AML-193 (cell line): Measurements from ENCODE around the gene MED12L.
"Not testable (repeated sequence)": the region's sequence is repeated elsewhere in the genome, so short reads cannot be mapped to it uniquely, and the experiment has no call there.

Experiments used
- DNase-seq, 2 experiments: peaks; one replicate each; lab custom pipeline; 2025; lab: John Stamatoyannopoulos, UW

The MED12L gene, protein sequence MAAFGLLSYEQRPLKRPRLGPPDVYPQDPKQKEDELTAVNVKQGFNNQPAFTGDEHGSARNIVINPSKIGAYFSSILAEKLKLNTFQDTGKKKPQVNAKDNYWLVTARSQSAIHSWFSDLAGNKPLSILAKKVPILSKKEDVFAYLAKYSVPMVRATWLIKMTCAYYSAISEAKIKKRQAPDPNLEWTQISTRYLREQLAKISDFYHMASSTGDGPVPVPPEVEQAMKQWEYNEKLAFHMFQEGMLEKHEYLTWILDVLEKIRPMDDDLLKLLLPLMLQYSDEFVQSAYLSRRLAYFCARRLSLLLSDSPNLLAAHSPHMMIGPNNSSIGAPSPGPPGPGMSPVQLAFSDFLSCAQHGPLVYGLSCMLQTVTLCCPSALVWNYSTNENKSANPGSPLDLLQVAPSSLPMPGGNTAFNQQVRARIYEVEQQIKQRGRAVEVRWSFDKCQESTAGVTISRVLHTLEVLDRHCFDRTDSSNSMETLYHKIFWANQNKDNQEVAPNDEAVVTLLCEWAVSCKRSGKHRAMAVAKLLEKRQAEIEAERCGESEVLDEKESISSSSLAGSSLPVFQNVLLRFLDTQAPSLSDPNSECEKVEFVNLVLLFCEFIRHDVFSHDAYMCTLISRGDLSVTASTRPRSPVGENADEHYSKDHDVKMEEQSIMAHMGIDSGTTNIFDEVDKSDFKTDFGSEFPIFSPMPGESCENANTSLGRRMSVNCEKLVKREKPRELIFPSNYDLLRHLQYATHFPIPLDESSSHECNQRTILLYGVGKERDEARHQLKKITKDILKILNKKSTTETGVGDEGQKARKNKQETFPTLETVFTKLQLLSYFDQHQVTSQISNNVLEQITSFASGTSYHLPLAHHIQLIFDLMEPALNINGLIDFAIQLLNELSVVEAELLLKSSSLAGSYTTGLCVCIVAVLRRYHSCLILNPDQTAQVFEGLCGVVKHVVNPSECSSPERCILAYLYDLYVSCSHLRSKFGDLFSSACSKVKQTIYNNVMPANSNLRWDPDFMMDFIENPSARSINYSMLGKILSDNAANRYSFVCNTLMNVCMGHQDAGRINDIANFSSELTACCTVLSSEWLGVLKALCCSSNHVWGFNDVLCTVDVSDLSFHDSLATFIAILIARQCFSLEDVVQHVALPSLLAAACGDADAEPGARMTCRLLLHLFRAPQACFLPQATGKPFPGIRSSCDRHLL (N-terminal part only)

DNA sequence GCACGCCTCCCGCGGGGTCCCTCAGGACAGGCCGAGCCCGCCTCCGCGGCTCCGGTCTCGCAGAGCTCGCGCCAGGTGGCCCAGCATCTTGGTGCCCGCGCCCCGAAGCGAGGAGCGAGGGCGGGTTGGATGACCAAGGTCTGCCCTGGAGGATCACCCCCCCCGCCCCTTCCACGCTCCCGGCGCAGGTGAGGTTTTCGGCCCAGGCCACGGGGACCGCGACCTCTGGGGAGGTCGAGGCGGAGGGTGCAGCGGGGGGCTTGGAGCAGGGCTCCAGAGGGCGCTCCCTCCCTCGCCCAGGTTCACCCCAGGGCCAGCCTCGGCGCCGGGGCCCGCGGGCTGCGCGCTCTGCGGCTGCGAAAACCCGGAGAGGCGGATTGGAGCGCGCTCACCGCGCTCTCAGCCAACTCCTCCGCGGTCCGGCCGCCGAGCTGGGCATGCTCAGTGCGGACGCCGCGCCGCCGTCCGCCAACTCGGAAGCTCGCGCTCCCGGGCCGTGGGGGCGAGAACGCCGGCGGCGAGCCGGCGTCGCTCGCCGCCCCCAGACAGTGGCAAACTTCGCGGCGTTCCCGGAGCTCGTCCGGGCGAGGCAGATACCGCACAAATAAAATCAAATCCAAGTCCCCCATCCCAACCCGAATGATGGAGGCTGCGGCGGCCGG lies at the start of gene MED12L:
MED12L (plus strand) TSS at position 438 of the 662 bp plus-strand sequence. CDS start 1,263 bp downstream, outside the sequence.
- peak; percentile 75 to 78 for DNase-seq

DNA sequence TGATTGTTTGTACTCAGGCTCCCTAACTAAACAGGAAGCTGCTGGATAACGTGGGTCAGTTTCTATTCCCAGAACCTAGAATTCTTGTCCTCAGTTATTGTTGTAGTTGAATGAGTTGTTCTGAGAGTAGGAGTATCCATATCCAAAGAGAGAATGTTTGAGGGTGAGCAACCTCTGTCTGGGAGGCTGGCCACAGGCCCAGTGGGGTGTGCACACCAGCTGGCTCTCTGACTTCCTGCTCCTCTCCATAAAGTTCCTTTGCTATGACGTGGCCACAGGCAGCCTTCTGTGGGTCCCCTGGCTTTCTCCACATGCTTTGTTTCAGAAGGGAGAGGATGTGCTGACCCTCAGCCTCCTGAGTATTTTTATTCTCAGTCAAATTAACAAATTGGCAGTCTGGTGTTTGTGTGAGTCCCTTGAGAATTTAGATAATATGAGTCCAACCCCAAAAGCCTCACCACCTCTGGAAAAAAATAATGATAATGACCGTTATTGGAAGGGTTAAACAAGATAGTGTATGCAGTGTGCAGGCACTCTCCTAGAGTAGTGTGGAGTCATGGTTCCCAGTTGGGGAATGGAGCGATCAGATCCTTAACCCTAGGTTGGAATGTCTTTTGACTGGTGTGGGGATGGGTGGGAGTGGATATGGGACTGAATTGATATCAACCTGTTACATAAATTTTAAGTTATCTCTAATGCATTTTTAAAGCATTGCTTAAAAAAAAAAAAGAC lies 47.6 kb upstream of the MED12L start:
- DNase-seq: no peak

DNA sequence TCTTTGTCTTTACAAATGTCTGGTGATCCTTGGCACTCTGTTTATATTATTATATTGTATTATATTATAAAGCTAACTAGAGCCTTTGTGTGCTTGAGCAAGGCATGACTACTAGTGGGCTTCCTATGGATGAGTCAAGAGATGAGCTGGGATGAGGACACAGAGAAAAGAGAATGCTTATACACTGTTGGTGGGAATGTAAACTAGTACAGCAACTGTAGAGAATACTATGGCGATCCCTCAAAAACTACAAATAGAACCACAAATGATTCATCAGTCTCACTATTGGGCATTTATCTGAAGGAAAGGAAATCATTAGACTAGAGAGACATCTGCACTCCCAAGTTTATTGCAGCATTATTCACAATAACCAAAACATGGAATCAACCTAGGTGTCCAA lies 40.8 kb upstream of the MED12L start:
- no peak for DNase-seq

DNA sequence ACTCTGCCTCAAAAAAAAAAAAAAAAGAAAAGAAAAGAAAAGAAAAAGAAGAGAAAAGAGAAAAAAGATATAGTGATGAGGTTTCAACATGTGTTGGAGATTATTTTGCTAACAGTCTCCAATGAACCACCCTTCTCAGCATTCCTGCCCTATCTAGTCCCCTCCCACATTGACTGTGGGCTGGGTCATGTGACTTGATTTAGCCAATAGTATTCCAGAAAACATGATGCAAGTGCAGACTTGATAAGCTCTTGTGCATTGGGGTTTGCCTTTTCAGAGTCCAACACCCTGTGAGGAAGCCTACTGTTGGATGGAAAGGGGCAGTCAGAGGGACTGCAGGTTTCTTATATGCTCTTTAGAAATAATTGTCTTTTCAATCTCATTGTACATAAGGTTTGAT lies 37.8 kb upstream of the MED12L start:
- DNase-seq: no peak

DNA sequence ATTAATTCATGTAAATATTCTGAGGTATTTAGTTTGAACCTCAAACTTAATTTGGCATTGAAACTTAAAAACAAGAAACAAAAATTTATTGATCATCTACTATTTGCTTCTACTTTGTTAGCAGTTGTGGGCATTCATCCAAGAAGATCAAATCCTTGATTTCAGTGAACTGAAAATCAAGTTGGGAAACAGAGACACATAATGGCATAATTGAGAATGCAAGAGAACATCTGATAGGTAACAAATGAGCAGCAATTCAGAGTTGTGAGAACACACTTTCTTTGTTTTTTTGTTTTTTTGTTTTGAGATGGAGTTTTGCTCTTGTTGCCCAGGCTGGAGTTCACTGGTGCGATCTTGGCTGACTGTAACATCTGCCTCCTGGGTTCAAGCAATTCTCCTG lies 33.9 kb upstream of the MED12L start:
- no peak for DNase-seq

DNA sequence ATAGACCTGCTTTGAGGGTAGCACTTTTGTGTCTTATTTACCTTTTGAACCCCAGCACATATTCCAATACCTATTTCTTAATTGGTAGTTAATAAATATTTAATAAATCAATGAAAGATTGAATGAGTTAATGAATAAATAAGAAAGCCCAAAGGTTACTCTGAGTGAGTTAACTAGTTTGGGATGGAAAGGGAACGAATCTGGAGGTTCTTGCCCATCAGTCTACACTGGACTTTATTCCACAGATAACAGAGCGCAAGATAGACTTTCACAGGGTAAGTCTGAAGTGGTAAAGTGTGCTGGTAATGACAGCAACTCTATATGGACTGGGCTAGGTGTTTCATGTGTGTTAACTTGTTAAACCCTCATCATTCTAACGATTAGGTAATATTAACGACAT lies 33.1 kb upstream of the MED12L start:
- no peak for DNase-seq

DNA sequence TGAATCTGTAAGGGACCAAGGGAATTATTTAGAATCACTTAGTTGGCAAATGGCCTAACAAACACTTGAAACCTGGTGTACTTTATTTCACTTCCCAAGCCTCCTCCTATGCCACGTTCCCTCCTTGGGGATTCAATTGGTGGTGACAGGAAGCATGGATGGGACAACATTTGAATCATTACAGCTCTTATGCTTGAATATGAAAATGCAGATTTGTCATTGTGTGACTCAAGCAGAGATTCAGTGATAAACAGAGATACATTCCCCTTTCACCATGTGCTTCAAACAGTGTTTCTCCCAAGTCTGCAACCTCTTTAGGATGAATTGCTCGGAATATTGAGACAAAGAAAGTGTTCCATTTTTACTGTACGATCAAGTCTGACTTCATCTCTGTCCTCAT lies 32.7 kb upstream of the MED12L start:
- no peak for DNase-seq

DNA sequence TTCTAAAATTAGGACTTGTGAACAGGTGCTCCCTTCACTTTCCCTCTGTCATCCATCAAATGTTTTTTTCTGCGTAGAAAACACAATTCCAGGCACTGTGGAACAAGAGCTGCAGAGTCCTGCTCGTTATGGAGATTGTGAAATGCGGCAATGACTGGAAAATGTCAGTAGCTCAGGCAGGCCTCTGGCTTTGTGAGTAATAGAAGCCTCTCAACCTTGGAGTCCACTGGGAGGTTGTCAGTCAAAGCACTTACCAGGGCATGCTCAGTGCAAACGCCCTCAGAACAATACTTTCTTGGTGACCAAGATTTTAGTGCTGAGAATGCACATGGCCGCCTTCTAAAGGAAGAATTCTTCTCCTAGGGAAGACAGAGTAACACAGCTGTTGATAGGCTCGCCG lies 26.7 kb upstream of the MED12L start:
- no peak for DNase-seq

DNA sequence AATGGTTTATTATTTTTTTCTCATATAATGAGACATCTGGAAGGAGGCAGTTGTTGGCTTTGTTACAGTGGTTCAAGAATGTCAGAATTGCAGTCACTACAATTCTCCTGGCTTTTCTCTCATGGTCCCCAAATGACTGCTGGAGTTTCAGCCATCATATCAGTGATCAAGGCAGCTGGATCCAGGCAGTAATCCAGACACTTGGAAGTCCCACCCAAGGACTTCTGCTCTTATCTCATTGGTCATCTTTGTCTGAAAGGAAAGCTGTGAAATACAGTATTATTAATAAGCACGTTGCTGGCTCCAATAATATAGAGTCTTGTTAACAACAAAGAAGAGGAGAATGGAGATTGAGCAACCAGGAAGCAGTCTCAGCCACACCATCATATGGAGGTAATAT lies 22.9 kb upstream of the MED12L start:
- DNase-seq: no peak

DNA sequence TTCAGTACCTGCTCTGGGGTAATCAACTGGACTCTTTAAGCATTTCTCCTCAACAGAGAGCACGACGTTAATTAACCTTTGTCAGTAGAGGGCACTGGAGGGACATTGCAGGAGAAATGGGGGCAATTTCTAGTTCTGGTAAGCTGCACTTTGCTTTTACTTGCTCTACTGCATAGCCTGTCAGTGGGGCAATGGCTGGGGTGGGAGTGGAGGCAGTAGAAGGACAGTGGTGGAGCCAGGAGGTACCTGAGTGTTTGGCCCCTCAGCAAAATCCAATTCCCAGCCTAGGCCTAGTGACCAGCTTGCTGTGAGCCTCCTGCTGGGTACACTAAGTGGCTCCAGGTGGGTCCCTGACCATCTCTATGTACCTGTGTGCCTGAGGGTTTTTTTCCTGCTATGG lies 18.3 kb upstream of the MED12L start:
- DNase-seq: peak; percentile 53 to 56

DNA sequence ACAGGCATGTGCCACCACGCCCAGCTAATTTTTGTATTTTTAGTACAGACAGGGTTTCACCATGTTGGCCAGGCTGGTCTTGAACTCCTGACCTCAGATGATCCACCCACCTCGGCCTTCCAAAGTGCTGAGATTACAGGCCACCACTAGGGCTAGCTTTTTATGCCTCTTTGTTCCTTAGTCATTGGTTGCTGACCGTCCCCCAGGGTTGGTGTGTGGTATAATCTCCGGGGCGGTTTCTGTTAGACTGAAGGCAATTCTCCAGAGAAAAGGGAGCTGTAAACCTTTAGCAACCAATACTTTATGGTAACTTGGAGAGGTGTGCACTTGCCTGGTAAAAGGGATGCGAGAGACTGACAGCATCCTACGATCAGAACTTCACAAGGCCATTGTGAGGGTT lies 12.6 kb upstream of the MED12L start:
- DNase-seq: not testable (repeated sequence)

DNA sequence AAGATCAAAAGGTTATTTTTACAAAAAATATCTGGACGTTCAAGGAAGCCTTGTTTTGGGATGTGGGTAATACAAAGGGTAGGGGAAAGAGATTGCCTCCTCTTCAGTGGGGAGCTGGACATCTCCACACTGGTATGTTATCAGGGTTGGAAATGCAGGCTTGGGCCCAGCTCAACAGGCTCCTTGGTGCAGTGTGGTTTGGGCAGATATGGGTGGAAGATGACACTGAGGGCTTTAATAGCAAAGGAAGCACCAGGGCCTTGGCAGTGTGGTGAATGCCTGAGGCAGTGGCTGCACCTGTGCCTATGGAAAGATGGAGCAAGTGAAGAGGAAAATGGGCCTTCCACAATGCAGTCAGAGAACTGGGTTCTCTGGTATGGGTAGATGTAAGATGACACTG lies 11.2 kb upstream of the MED12L start:
- DNase-seq: no peak

DNA sequence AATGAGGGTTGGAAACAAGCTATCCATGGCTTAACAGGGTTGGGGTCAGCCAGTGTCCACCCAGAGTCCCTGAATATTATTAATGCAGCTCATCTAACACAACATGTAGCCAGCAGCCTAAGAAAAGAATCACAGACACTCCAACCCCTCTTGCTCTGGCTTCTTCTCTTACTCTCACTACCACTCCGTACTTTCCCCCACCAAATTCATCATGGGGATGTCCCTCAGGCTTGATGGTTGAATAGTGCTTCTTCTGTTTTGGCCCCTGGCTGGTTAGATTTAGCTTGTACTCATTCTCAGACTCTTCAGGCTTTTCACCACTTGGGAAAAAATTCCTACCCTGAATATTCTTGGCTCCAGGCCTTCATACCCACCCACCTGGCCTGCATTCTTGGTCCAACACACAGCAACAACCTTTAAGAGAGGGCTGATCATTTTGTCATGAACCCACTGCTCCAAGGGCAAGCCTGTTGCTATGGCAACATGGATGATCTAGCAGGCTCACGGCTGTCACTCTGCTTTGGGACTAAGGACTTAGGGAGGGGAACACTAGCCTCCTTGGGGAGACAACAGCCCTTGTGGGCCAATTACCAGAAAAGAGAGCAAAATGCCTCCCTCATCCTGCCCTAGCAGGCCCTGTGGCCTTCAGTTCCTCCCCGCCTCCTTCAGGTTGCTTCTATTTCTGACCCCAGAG lies 9.4 kb upstream of the MED12L start:
- DNase-seq: no peak

DNA sequence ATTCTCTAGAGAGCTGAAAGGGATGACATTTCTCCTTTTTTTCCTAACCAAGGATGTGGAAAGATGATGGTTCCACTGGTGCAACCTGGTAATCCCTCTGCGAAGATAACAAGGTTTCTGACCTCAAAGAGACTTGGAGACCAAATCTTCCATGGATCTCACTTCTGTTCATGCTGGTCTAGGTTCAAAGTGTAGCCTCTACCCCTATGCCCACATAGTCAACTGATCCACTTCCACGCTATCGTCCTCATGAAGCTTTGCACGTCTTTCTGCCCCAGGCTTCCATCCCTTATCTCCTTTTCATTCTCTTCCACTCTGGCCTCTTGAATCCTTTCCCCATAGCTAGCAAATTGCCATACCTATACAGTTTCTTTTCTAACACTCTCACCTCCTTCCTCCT lies 8.8 kb upstream of the MED12L start:
- no peak for DNase-seq

DNA sequence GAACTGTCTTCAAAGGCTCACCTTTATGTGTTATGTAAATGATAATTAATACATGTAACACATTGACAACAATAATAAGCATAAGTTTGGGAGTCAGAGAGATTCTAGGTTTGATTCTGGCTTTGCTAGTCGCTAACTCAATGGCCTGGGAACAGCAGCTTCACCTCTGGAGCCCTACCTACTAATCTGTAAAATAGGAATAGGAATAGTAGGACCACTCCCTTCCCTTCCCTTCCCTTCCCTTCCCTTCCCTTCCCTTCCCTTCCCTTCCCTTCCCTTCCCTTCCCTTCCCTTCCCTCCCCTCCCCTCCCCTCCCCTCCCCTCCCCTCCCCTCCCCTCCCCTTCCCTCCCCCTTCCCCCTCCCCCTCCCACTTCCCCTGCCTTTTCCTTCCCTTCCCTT lies 4.4 kb upstream of the MED12L start:
- DNase-seq: not testable (repeated sequence)

DNA sequence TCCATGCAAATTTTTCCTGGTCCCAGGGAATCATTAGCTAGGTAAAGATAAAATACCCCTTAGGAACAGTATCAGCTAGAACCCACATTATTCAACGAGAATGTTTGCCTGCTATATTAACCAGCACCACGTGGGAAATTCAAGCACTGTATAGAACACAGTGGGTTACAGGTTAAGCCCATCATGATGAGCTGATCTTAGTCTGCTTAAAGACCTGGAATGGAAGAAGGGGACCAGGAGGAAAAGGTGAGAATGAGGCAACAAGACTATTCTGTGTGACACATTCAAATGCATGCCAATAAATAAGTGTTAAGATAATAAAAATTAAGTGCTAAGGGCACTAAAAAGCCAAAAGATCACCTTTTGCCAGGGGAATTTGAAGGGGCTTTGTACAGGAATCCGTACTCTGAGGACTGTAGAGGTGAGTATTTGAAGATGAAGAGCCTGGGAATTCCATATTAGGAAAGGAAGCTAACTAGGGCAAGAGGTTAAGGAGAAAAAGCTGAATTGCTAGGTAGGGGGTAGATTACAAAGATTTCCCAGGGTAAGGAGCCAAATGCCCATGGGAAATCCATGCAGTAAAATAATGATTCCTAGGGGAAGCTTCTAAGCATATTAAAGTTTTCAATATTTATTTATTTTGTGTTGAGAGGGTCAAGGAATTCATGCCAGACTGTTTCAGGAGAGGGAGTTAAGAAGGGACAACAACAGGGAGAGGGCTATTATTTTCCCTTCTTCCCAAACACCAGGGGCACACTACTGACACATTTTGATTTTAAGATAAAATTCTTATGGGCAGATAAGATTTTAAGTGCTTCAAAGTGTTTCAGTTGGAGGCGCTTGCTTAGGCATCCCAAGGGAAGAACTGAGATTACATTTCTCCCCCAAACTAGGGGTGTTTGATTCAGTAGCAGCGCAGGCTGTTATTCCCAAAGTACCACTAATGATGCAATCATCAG lies 2.3 kb upstream of the MED12L start:
- no peak for DNase-seq

DNA sequence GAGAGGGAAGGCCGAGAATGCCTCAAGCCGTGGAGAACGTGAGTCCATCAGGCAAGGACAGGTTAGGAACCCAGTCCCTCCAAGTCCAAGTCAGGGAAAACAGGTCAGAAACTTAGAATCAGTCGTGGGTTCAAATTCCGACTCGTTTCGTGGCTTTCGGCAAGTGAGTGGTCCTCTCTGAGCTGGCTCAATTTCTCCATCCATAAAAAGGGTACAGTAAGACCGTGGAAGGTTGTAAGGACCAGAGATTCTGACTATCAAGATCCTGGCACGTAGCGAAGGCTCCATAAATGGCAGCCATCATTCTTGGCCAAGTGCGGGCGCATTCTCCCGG lies 604 bp upstream of the MED12L start:
- no peak for DNase-seq

DNA sequence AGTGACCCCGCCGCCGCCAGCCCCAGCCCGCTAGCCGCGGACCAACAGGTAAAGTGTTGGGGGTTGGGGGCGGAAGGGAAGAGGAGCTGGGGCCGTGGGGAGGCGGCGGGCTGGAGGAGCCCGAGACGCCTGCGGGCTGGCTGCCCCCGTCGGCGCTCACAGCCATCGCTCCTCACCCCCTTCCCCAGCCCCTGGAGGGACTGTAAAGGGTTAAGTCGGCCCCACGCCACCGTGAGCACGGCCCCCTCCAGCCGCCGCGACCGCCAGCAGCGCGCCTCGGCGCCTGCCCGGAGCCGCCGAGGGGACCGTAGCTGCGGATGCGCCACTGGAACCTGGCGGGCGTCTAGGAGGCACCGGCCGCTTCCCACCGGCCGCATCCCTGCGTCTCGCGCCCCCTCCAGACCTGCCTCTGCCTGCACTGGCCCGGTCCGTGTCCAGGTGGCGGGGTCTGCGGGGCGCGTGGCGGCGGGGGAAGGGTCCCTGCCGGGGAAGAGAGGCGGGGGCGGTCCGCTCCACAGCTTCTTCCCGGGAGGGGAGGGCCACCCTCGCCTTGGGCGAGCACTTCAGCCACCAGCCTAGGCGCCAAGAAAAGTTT lies 522 bp downstream of the MED12L start:
- no peak for DNase-seq
